Tibial nerve (tissue), 4 donors: Measurements from ENCODE around the gene EPS8L1.

Experiments
- EP300 ChIP-seq, 2 donors: sonication (generic); formaldehyde crosslinking; IDR thresholded peaks; one replicate each; pipeline ENCODE4 v1.6.1; 2017; ENCODE audit warnings: antibody characterized with exemption in 2 of 2, mild to moderate bottlenecking in 1 of 2
- POLR2A ChIP-seq, 2 donors: fragments of 450-650 bp; IDR thresholded peaks; one replicate each; pipeline ENCODE4 v1.6.1; 2017; ENCODE audit warnings: antibody characterized with exemption in 2 of 2, mild to moderate bottlenecking in 2 of 2, moderate library complexity in 2 of 2
- TF ChIP-seq, protein P1 (sequence below), 5 experiments: fragments of 200-600 bp in 3 of 5; fragments of 450-650 bp in 2 of 5; sonication (generic) in 3 of 5; IDR thresholded peaks; one replicate each; pipeline ENCODE4 v1.5.1; 2016 to 2019; ENCODE audit warnings: antibody characterized with exemption in 5 of 5, mild to moderate bottlenecking in 3 of 5, moderate library complexity in 2 of 5

DNA sequence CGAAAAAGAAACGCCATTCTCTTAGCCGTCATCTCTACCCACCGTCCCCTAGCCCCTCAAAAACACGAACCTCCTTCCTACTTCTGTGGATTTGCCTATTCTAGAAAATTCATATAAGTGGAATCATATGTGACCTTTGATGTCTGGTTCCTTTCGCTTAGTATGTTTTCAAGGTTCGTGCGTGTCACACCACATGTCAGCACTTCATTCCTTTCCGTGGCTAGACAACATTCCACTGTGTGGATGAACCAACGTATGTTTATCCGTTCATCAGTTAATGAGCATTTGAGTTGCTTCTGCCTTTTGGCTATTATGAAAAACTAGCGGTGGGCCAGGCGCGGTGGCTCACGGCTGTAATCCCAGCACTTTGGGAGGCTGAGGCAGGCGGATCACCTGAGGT, 55.8 kb downstream of the EPS8L1 start:
- TF ChIP-seq, protein P1, sequence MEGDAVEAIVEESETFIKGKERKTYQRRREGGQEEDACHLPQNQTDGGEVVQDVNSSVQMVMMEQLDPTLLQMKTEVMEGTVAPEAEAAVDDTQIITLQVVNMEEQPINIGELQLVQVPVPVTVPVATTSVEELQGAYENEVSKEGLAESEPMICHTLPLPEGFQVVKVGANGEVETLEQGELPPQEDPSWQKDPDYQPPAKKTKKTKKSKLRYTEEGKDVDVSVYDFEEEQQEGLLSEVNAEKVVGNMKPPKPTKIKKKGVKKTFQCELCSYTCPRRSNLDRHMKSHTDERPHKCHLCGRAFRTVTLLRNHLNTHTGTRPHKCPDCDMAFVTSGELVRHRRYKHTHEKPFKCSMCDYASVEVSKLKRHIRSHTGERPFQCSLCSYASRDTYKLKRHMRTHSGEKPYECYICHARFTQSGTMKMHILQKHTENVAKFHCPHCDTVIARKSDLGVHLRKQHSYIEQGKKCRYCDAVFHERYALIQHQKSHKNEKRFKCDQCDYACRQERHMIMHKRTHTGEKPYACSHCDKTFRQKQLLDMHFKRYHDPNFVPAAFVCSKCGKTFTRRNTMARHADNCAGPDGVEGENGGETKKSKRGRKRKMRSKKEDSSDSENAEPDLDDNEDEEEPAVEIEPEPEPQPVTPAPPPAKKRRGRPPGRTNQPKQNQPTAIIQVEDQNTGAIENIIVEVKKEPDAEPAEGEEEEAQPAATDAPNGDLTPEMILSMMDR (IDR thresholded peaks at IDR 0.05): no peak
- TF ChIP-seq EP300 (IDR thresholded peaks at IDR 0.05): no peak
- no peak for TF ChIP-seq POLR2A (IDR thresholded peaks at IDR 0.05)
